ENCODE measurements around the gene NPRL2. TPM values are rescaled to one million over a fixed set of nuclear protein-coding genes. Genes with fewer than 3 reads are reported as not detected.

Gene NPRL2
- total and polyA plus RNA-seq, 2 experiments from 2014 or later, result 17.9 to 28.9 TPM

DNA sequence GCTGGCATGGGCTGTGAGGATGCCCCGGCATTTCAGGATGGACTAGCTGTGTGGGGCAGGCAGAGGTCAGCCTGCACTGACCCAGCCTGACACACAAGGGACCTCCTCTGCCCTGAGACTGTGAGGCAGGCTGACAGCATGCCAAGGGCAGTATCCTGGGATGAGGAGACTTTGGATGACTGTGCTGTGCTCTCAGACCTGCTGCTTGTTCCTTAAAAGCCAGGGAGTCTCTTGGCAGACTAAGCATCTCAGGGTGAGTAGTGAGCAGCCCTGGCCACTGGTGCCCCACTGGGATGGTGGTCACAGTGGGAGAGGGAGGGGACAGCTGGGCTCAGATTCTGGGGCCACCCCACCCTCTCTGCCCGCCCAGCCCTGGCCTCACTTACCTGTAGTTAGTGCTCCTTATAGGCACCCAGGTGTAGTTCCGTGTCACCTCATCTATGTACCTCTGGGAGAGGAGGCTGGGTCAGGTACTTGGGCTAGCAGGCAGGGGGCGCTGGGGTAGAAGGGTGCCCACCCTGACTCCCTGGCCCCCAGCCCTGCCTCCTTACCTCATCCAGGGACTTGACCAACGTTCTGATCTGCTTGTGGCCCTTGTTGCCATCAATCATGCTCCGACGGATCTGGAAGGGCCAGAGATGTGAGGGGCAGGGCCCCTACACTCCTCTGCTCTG is 24.8 kb upstream of the NPRL2 start:
- Histone ChIP-seq H3K9me3 (ENCODE audit: low read depth) (no peaks in the 10 kb centered on the region), H3K27me3 (replicated peaks; ENCODE audit: insufficient read depth) (0 out of 2 replicates have a peak, but pooled peaks cover 6% of the 10 kb centered on the region), H3K79me2 (ENCODE audit: insufficient read depth) (no peaks in the 10 kb centered on the region), H3K9ac (no peak overlapping the region), H3K4me3 (no peak overlapping the region), H2AFZ (no peak overlapping the region), H3F3A (ENCODE audit: insufficient read depth) (no peaks in the 10 kb centered on the region), H3K27ac (no peak overlapping the region), H3K4me2 (ENCODE audit: unreplicated experiment) (no peak overlapping the region), H3K36me3 (ENCODE audit: low read depth) (no peaks in the 10 kb centered on the region), H3K9me2 (ENCODE audit: insufficient read depth) (no peaks in the 10 kb centered on the region), H4K20me1 (ENCODE audit: insufficient read depth) (no peaks in the 10 kb centered on the region), H3K4me1 (ENCODE audit: insufficient read depth) (no peaks in the 10 kb centered on the region)
- TF ChIP-seq EZH2phosphoT487 (IDR thresholded peaks at IDR 0.05; ENCODE audit: insufficient read depth, low read depth), result no peak
- TF ChIP-seq EZH2 (IDR thresholded peaks at IDR 0.05; ENCODE audit: insufficient read depth, poor library complexity, severe bottlenecking), result no peak
- DNase-seq, result peak; percentile 43
- in situ Hi-C loops (cut with MboI), result no loop called here
- WGBS, 2 experiments (ENCODE audit: low coverage in 1 of 2, low lambda C conversion rate in 2 of 2, missing lambda C conversion rate in 2 of 2), result 57 to 59% methylated on average over 6 to 7 of the region's 7 CpGs

- in situ Hi-C loops (cut with MboI), result no loop called here
- Histone ChIP-seq H3K36me3 (ENCODE audit: low read depth) (no peaks in the 10 kb centered on the region), H3K27me3 (replicated peaks; ENCODE audit: insufficient read depth) (0 out of 2 replicates have a peak, but pooled peaks cover 6% of the 10 kb centered on the region), H4K20me1 (ENCODE audit: insufficient read depth) (no peaks in the 10 kb centered on the region), H3K4me3 (no peak overlapping the region), H3K4me2 (ENCODE audit: unreplicated experiment) (no peak overlapping the region), H3K9me2 (ENCODE audit: insufficient read depth) (no peaks in the 10 kb centered on the region), H3F3A (ENCODE audit: insufficient read depth) (no peaks in the 10 kb centered on the region), H3K27ac (no peak overlapping the region), H3K9ac (no peak overlapping the region), H3K79me2 (ENCODE audit: insufficient read depth) (no peaks in the 10 kb centered on the region), H3K4me1 (ENCODE audit: insufficient read depth) (no peaks in the 10 kb centered on the region), H2AFZ (no peak overlapping the region), H3K9me3 (ENCODE audit: low read depth) (no peaks in the 10 kb centered on the region)
- DNase-seq, result no peak
- TF ChIP-seq EZH2 (IDR thresholded peaks at IDR 0.05; ENCODE audit: insufficient read depth, poor library complexity, severe bottlenecking) (no peak), EZH2phosphoT487 (IDR thresholded peaks at IDR 0.05; ENCODE audit: insufficient read depth, low read depth) (no peak)
- 65 to 68% methylated on average over 16 to 22 of the region's 22 CpGs for WGBS, 2 experiments (ENCODE audit: low coverage in 1 of 2, low lambda C conversion rate in 2 of 2, missing lambda C conversion rate in 2 of 2)
Measured at GRCh38 chr3:50374363-50375257, 24.0 kb upstream of the NPRL2 start.

- Histone ChIP-seq H3K4me1 (ENCODE audit: insufficient read depth) (no peaks in the 10 kb centered on the region), H3K9me2 (ENCODE audit: insufficient read depth) (no peaks in the 10 kb centered on the region)
- 43 to 61% methylated on average over 8 to 12 of the region's 12 CpGs for WGBS, 2 experiments (ENCODE audit: low coverage in 1 of 2, low lambda C conversion rate in 2 of 2, missing lambda C conversion rate in 2 of 2)
Measured at GRCh38 chr3:50373146-50374051, 22.8 kb upstream of the NPRL2 start.

DNA sequence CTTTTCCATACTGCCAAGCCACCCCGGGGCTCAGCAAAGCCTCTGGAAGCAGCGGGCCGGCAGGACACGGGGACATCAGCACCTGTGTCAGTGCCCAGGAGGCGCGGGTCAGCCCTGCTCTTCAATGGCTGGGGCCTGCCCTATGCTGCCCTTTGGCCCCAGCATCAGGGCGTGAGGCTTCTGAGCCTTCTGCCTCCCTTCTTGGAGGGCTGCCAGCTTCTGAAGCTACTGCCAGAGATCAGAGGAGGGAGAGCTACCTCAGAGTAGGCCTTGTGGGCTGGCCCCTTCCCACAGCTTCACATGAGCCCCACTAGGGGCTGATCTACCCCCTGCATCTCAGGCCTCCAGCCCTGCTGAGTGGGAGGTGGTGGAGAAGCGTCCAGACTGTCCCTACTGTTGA is 21.8 kb upstream of the NPRL2 start:
- Histone ChIP-seq H3K9me2 (ENCODE audit: insufficient read depth) (no peaks in the 10 kb centered on the region), H2AFZ (no peak overlapping the region), H4K20me1 (ENCODE audit: insufficient read depth) (no peaks in the 10 kb centered on the region), H3K36me3 (ENCODE audit: low read depth) (no peaks in the 10 kb centered on the region), H3K4me3 (no peak overlapping the region), H3K27ac (no peak overlapping the region), H3F3A (ENCODE audit: insufficient read depth) (no peaks in the 10 kb centered on the region), H3K27me3 (replicated peaks; ENCODE audit: insufficient read depth) (0 out of 2 replicates have a peak, but pooled peaks cover 6% of the 10 kb centered on the region), H3K9ac (no peak overlapping the region), H3K4me1 (ENCODE audit: insufficient read depth) (no peaks in the 10 kb centered on the region), H3K4me2 (ENCODE audit: unreplicated experiment) (no peak overlapping the region), H3K9me3 (ENCODE audit: low read depth) (no peaks in the 10 kb centered on the region), H3K79me2 (ENCODE audit: insufficient read depth) (no peaks in the 10 kb centered on the region)
- no peak for DNase-seq
- TF ChIP-seq EZH2 (IDR thresholded peaks at IDR 0.05; ENCODE audit: insufficient read depth, poor library complexity, severe bottlenecking), result no peak
- TF ChIP-seq EZH2phosphoT487 (IDR thresholded peaks at IDR 0.05; ENCODE audit: insufficient read depth, low read depth), result no peak
- in situ Hi-C loops (cut with MboI), result no loop called here
- 63% methylated on average over 8 of the region's 8 CpGs for WGBS, 2 experiments (ENCODE audit: low coverage in 1 of 2, low lambda C conversion rate in 2 of 2, missing lambda C conversion rate in 2 of 2)

More at GRCh38 chr3:50373146-50374051, 22.8 kb upstream of the NPRL2 start:
- Histone ChIP-seq H3K4me3 (no peak overlapping the region), H3K27ac (no peak overlapping the region), H2AFZ (no peak overlapping the region), H3K79me2 (ENCODE audit: insufficient read depth) (no peaks in the 10 kb centered on the region), H3K9ac (no peak overlapping the region), H3K27me3 (replicated peaks; ENCODE audit: insufficient read depth) (0 out of 2 replicates have a peak, but pooled peaks cover 6% of the 10 kb centered on the region), H3K9me3 (ENCODE audit: low read depth) (no peaks in the 10 kb centered on the region), H3K36me3 (ENCODE audit: low read depth) (no peaks in the 10 kb centered on the region), H3K4me2 (ENCODE audit: unreplicated experiment) (no peak overlapping the region), H4K20me1 (ENCODE audit: insufficient read depth) (no peaks in the 10 kb centered on the region), H3F3A (ENCODE audit: insufficient read depth) (no peaks in the 10 kb centered on the region)
- TF ChIP-seq EZH2 (IDR thresholded peaks at IDR 0.05; ENCODE audit: insufficient read depth, poor library complexity, severe bottlenecking), result no peak
- no peak for TF ChIP-seq EZH2phosphoT487 (IDR thresholded peaks at IDR 0.05; ENCODE audit: insufficient read depth, low read depth)
- no peak for DNase-seq
- in situ Hi-C loops (cut with MboI), result no loop called here
